Subcutaneous abdominal adipose tissue (tissue), 5 donors: ENCODE data around the gene OIT3.
"Not testable (repeated sequence)": the region's sequence is repeated elsewhere in the genome, so short reads cannot be mapped to it uniquely, and the experiment has no call there.

Experiments
- H3K27ac ChIP-seq: one replicate; pipeline ENCODE4 v1.7.0; 2013; ENCODE audit warnings: low read depth, mild to moderate bottlenecking, inconsistent platforms, low read length, moderate library complexity
- H3K27me3 ChIP-seq, 5 donors: one replicate each; pipeline ENCODE4 v1.7.0; 2013; ENCODE audit warnings: low read length in 5 of 5, inconsistent platforms in 1 of 5; ENCODE audit not compliant: control insufficient read depth in 5 of 5, insufficient read depth in 4 of 5
- H3K36me3 ChIP-seq, 5 donors: one replicate each; pipeline ENCODE4 v1.7.0; 2013; ENCODE audit warnings: low read length in 5 of 5; ENCODE audit not compliant: control insufficient read depth in 5 of 5, insufficient read depth in 5 of 5
- H3K4me1 ChIP-seq, 5 donors: one replicate each; pipeline ENCODE4 v1.7.0; 2013; ENCODE audit warnings: low read length in 5 of 5, mild to moderate bottlenecking in 3 of 5, moderate library complexity in 1 of 5; ENCODE audit not compliant: control insufficient read depth in 5 of 5, insufficient read depth in 5 of 5
- H3K4me3 ChIP-seq, 5 donors: one replicate each; pipeline ENCODE4 v1.7.0; 2013; ENCODE audit warnings: low read length in 5 of 5, low read depth in 1 of 5
- H3K9ac ChIP-seq, 5 donors: one replicate each; pipeline ENCODE4 v1.7.0; 2013; ENCODE audit warnings: low read length in 5 of 5, mild to moderate bottlenecking in 4 of 5, moderate library complexity in 3 of 5
- H3K9me3 ChIP-seq, 5 donors: one replicate each; pipeline ENCODE4 v1.7.0; 2013; ENCODE audit warnings: low read length in 5 of 5; ENCODE audit not compliant: control insufficient read depth in 5 of 5
- donor health status: healthy.
- donor health status: healthy.
- donor health status: healthy.
- donor health status: healthy.
- donor health status: healthy.

OIT3 gene

GRCh38 chr10:72917201-72917600 lies 23.7 kb downstream of the OIT3 start:
- not testable (repeated sequence) for H3K9ac ChIP-seq, H3K27me3 ChIP-seq, H3K9me3 ChIP-seq, H3K36me3 ChIP-seq, H3K4me1 ChIP-seq, H3K27ac ChIP-seq, H3K4me3 ChIP-seq

- not testable (repeated sequence) for H3K4me3 ChIP-seq, H3K27me3 ChIP-seq
These were observed 24.3 kb downstream of the OIT3 start for GRCh38 chr10:72917803-72918332.

GRCh38 chr10:72918352-72918751 lies 24.8 kb downstream of the OIT3 start:
- H3K4me1 ChIP-seq, result no peaks in the 10 kb centered on the region
- peaks cover 0 to 4% (median 0%) of the 10 kb centered on the region in 5 donors for H3K9me3 ChIP-seq
- no peak overlapping the region for H3K4me3 ChIP-seq
- no peaks in the 10 kb centered on the region for H3K36me3 ChIP-seq
- no peak overlapping the region for H3K27ac ChIP-seq
- no peak overlapping the region for H3K9ac ChIP-seq
- H3K27me3 ChIP-seq, result peaks cover 0 to 2% (median 0%) of the 10 kb centered on the region in 5 donors

More at GRCh38 chr10:72917803-72918332, 24.3 kb downstream of the OIT3 start:
- not testable (repeated sequence) for H3K9me3 ChIP-seq, H3K9ac ChIP-seq, H3K36me3 ChIP-seq, H3K4me1 ChIP-seq, H3K27ac ChIP-seq

- not testable (repeated sequence) for H3K9me3 ChIP-seq, H3K4me1 ChIP-seq, H3K4me3 ChIP-seq, H3K27me3 ChIP-seq, H3K27ac ChIP-seq, H3K9ac ChIP-seq, H3K36me3 ChIP-seq
These were observed 27.7 kb downstream of the OIT3 start for GRCh38 chr10:72921147-72921683.

- Histone ChIP-seq H3K4me1 (no peaks in the 10 kb centered on the region), H3K9ac (no peak overlapping the region), H3K27me3 (peaks cover 0 to 6% (median 0%) of the 10 kb centered on the region in 5 donors), H3K36me3 (no peaks in the 10 kb centered on the region), H3K4me3 (no peak overlapping the region), H3K9me3 (peaks cover 0 to 4% (median 0%) of the 10 kb centered on the region in 5 donors), H3K27ac (no peak overlapping the region)
These were observed 30.8 kb downstream of the OIT3 start for GRCh38 chr10:72924351-72924750.

GRCh38 chr10:72925951-72926465 lies 32.5 kb downstream of the OIT3 start:
- peaks cover 0 to 6% (median 0%) of the 10 kb centered on the region in 5 donors for H3K27me3 ChIP-seq
- no peak overlapping the region for H3K9ac ChIP-seq
- no peak overlapping the region for H3K4me3 ChIP-seq
- H3K9me3 ChIP-seq, result peaks cover 0 to 4% (median 0%) of the 10 kb centered on the region in 5 donors
- no peaks in the 10 kb centered on the region for H3K4me1 ChIP-seq
- H3K27ac ChIP-seq, result no peak overlapping the region
- no peaks in the 10 kb centered on the region for H3K36me3 ChIP-seq

- Histone ChIP-seq H3K27me3 (peaks cover 0 to 6% (median 0%) of the 10 kb centered on the region in 5 donors), H3K9ac (no peak overlapping the region), H3K4me1 (no peaks in the 10 kb centered on the region), H3K9me3 (peaks cover 0 to 2% (median 0%) of the 10 kb centered on the region in 5 donors), H3K36me3 (no peaks in the 10 kb centered on the region), H3K4me3 (no peak overlapping the region), H3K27ac (no peak overlapping the region)
These were observed 33.9 kb downstream of the OIT3 start for GRCh38 chr10:72927485-72927884.

- no peaks in the 10 kb centered on the region for H3K27me3 ChIP-seq
- H3K9me3 ChIP-seq, result no peaks in the 10 kb centered on the region
- no peaks in the 10 kb centered on the region for H3K4me1 ChIP-seq
- H3K36me3 ChIP-seq, result no peaks in the 10 kb centered on the region
- H3K9ac ChIP-seq, result no peak overlapping the region
- H3K4me3 ChIP-seq, result no peak overlapping the region
- H3K27ac ChIP-seq, result no peak overlapping the region
These were observed 35.3 kb downstream of the OIT3 start for GRCh38 chr10:72928798-72929197.

GRCh38 chr10:72930276-72930675 lies 36.7 kb downstream of the OIT3 start:
- Histone ChIP-seq H3K27me3 (no peaks in the 10 kb centered on the region), H3K9me3 (no peaks in the 10 kb centered on the region), H3K4me3 (no peak overlapping the region), H3K27ac (no peak overlapping the region), H3K36me3 (no peaks in the 10 kb centered on the region), H3K4me1 (no peaks in the 10 kb centered on the region), H3K9ac (no peak overlapping the region)

- Histone ChIP-seq H3K27ac (no peak overlapping the region), H3K9ac (no peak overlapping the region), H3K27me3 (no peaks in the 10 kb centered on the region), H3K36me3 (no peaks in the 10 kb centered on the region), H3K9me3 (no peaks in the 10 kb centered on the region), H3K4me3 (no peak overlapping the region), H3K4me1 (no peaks in the 10 kb centered on the region)
These were observed 38.9 kb downstream of the OIT3 start for GRCh38 chr10:72932259-72933015.
